GM18505 (cell line): ENCODE measurements around the gene GRK4.

Source experiments
- ATAC-seq: cut with Tn5 transposase; IDR thresholded peaks from one replicate; pipeline ENCODE4 v1.9.1; 2021; ENCODE audit not compliant: unreplicated experiment
- POLR2A ChIP-seq: IDR thresholded peaks from 4 replicates; pipeline ENCODE4 v1.6.1; 2011; ENCODE audit warnings: borderline replicate concordance; ENCODE audit not compliant: insufficient read depth, insufficient read length; ENCODE audit errors: extremely low read depth

The GRK4 gene

DNA sequence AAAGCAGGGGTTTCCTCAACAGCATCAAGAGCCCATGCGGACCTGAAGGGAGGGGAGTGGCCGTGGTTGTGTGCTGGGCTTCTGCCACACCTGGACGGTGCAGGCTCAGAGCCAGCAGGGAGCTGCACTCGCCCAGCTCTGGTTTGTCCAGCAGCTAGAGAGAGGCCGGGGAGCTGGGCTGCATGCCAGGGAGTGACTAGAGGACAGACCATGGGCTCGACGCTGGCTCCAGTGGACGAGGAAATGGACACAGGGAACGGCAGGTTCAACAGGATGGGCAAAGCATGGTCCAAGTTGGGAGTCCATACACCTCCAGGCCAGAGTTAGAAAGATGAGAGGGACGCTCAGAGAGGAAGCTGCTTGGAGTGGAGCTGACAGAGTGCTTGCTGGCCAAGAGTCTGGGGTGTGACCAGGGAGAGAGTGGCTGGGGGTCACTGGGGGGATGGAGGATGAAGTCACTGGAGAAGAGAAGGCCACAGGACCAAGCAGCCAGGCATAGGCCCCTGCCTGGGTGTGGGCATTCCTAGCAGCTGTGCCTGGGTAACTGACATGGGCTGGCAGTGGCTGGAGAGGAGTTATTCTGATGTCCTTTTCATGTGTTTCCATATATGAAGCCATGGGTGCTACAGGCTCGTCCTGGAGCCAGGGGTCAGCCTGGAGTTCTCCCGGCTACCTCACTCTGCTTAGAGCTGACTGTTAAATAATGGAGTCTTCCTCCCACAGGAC is 68.1 kb downstream of the GRK4 start:
- no peak for TF ChIP-seq POLR2A
- ATAC-seq = no peak

DNA sequence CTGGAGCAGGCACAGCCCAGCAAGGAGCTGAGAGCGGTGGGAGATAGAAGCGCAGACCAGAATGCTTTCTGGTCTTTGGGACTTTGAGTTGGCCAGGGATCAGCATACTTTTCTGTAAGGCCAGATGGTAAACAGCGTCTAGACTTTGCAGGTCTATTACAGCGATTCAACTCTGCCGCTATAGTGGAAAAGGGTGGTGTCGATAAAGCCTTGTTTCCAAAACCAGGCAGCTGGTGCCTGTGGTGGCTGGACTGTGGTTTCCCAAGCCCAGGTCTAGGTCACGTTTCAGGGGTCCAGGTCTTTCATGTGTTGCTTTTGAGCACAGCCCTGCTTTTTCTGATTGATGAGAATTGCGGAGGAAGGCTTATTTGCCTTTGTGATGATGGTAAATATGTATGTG is 70.9 kb downstream of the GRK4 start:
- no peak for TF ChIP-seq POLR2A
- ATAC-seq = no peak

DNA sequence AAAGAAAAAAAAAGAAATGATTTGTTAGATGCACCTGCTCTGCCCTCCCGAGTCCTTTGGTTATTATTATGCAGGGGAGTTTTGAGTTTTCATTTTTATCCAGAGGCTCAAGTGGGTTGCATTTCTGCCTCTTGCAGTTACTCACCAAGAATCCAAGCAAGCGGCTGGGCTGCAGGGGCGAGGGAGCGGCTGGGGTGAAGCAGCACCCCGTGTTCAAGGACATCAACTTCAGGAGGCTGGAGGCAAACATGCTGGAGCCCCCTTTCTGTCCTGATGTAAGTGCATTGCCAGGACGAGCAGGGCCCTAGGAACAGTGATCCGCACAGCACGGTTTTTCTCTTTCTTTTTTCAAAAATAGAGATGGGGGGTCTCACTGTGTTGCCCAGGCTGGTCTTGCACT is 71.9 kb downstream of the GRK4 start:
- TF ChIP-seq POLR2A = no peak
- ATAC-seq = no peak

DNA sequence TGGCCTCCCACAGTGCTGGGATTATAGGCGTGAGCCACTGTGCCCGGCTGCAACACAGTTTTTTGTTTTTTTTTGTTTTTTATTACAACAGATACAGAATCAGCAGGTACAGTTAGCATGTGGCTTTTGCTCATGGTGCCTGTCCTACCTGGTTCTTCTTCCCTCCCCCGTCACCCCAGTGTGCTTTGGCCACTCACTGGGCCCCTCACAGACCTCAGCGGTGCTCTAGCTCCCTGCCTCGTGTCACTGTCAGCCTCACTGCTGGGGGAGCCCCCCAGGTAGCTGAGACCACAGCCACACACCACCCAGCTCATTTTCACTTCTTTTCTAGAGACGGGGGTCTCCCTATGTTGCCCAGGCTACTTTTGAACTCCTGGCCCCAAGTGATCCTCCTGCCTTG is 72.3 kb downstream of the GRK4 start:
- no peak for TF ChIP-seq POLR2A

DNA sequence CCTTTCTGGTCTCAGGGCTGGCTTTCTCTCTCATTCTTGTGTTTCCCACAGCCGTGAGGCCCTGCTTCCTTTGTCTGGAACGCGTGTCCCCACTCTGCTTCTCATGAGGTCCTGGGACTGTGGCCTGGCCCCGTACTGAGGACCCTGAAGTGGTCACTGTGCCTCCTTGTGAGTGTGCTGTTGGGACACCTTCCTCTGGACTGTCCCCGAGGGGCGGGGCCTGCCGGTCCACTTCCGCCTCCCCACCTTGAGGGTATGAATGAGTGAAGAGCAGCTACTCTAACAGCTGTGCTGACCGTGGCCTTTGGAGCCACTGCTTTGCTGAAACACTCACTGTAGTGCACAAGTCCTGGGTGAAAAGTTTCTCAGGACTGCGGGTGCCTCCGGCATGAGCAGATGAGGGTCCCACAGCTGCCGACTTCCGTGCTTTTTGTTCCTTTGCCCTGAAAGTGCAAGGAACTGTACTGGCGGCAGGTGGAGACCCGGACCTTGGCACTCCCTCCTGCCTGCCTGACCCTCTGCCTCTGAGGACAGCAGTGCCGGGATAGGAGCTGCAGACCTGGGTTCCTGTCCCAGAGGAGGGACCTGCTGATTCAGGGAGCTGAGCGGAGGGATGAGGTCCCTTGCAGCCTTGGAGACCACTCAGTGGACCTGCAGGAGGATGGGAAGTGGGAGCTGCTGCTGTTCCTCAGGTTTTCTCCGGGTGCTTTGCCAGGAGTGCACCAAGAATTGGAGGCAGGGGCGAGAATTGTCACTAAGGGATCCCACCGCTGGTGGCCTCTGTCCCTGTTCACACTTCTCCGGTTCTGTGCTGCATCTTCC is 73.0 kb downstream of the GRK4 start:
- no peak for ATAC-seq
- no peak for TF ChIP-seq POLR2A

More for the DNA sequence above, 72.3 kb downstream of the GRK4 start:
- ATAC-seq = no peak

DNA sequence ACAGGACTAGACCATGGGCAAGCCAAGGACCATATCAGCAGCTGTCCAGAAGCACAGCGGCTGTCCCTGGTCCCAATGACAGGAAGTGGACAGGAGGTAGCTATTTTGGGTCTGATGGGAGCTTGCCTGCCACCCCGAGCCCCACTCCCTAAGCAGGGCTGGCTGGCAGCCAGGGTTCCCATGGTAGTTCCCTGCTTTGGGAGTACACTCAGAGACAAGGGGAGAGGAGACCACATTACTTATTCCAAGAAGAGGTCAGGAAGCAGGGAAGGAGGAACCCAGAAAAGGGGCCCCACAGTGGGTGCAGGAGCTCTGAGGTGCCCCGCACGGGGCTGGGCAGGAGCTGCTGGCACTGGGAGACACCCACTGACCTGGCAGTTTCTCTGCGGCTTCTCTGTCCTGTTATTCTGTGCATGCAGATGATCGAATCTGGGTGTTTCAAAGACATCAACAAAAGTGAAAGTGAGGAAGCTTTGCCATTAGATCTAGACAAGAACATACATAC is 74.6 kb downstream of the GRK4 start:
- no peak for ATAC-seq

DNA sequence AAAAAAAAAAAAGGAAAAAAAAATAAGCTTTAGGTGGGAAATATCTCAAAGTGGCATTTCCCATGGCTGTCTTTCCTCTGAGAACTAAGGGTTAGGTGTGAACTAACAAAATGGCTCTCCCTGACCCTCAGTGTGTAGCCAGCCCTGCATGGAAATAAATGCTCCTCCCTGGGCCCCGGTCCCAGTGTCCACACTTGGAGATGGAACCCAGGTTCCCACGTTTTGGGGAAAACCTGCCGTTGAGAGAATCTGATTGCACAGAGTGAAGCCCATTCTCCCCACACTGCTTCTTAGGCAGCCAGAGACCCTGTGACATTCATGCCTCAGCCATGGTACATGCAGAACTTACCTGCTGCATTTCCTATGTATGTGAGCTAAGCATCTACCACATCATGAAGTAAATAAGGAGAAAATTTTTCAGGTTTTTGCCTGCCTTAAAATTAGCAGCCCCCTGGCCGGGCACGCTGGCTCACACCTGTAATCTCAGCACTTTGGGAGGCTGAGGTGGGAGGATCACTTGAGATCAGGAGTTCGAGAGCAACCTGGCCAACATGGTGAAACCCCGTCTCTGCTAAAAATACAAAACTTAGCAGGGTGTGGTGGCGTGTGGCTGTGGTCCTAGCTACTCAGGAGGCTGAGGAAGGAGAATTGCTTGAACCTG is 76.5 kb downstream of the GRK4 start:
- ATAC-seq = no peak
- no peak for TF ChIP-seq POLR2A

More for the DNA sequence above, 74.6 kb downstream of the GRK4 start:
- no peak for TF ChIP-seq POLR2A

DNA sequence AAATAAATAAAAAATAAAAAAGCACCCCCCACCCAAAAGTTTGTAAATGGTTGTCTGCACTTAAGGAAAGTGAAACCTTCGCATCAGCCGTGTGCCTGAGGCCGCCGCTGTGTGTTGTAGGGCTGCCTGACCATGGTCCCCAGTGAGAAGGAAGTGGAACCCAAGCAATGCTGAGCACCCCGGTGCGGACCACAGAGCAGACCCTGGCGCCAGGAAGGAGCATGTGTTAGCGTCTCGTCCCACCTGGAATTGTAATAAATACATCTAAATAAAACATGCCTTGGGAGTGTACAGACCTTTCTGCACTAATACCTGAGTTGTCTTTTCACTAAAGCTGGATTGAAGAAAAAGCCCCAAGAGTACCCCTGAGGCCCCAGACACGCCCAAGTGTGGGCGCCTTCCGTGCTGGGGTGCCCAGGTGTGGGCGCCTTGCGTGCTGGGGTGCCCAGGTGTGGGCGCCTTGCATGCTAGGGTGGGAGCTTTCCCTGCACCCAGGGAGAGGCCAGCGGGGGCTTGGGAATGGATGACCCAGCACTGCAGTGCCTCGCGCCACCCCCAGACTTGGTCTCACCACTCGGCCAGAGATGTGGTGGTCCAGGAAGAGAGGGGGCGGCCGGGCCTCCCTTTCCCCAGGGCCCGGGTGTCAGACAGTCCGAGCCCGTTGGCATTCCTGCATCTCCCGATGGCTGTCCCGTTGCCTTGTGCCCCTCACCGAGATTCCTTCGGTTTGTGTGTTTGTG is 77.3 kb downstream of the GRK4 start:
- ATAC-seq = peak; percentile 44

DNA sequence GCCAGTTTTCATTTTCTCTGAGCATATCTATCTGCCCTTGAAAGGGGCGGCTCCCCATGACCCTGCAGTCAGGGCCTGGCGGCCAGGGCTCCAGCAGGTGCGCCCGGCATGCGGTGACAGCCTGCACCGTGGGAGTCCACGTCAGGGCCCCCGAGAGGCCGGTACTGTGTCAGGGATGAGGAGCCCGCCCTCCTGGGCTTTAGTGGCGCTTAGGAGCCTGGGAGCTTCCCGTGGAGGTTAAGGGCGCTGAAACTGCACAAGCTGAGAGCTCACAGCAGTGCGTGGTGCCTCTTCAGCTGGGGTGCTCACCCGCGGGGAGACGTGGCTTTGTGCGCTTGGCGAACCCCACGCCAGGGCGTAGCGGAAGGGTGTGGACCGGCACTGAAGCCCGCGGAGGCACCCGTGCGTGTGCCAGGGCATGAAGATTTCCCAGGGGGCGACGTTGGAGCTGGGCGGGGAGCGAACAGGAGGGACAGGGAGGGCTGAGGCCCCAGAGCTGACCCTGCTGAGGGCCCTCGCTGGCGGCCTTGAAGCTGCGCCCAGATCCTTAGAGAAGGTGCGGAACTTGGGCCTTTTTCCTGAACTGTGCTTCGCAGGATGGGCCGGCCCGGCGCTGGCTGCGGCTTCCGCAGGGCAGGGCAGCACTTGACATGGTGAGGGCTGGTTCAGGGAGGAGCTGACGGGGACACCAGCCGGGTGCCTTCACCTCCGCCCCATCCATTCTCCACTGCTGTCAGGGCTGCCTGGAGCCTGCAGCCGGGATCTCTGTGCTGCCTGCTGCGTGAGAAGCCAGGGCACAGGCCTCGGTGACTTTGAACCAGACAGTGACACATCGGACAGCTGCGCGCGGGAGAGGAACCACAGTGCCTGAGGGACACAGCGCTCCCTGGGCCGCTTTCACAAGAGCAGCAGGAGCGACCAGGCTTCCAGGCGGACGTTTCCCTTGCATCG is 78.1 kb downstream of the GRK4 start:
- no peak for ATAC-seq
- peak; percentile 74 for TF ChIP-seq POLR2A

More for the DNA sequence above, 77.3 kb downstream of the GRK4 start:
- TF ChIP-seq POLR2A = peak; percentile 62

DNA sequence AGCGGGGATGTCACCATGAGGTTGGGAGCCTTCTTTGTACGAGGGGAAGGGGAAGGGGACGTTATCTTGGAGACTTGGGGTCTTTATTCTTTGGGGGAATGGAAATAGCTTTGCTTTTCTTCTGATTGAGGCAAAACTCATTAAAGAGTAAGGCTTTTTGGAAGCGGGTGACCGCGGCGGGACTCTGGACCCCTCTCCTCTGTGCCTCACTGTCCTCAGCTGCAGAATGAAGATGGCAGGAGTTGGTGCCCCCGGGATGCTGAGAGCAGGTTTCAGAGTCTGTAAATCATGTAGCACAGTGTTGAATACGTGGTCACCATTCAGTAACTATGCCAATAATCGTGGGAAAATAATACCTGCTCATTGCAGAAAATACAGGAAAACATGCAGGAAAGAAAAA is 78.9 kb downstream of the GRK4 start:
- ATAC-seq = no peak
- TF ChIP-seq POLR2A = no peak

DNA sequence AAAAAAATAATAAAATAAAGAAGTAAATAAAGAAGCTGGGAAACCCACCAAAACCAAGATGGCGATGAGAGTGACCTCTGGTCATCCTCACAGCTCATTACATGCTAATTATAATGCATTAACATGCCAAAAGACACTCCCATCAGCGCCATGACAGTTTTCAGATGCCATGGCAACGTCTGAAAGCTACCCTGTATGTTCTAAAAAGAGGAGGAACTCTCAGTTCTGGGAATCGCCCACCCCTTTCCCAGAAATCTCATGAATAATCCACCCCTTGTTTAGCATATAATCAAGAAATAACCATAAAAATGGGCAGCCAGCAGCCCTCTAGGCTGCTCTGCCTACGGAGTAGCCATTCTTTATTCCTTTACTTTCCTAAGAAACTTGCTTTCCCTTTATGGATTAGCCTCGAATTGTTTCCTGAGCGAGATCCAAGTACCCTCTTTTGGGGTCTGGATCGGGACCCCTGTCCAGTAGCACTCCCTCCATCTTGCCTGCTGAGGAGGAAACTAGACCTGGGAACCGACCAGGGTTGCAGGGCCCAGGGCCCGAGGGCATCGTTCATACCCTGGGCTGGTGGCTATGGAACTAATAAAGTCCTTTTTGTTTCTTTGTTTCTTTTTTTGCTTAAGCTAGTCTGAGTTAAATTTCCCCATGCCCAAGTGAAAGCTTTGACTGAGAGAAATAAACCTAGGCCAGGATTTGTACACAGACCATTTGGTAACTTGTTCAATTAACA is 80.1 kb downstream of the GRK4 start:
- no peak for ATAC-seq
- TF ChIP-seq POLR2A = no peak
